GM23338 (cell line): Measurements from ENCODE around the gene MAP3K6. TPM values are rescaled to one million over a fixed set of nuclear protein-coding genes. Genes with fewer than 3 reads are reported as not detected.

Experiments used
- ATAC-seq: fragments of 200-7000 bp; cut with Tn5 transposase; 3 replicates; pipeline ENCODE4 v1.9.1; 2020
- DNase-seq: peaks from one replicate; pipeline ENCODE4 v3.0.0-alpha.2; 2015; ENCODE audit warnings: low spot score
- H2AFZ ChIP-seq: fragments of 200-600 bp; sonication (generic); 2 replicates; pipeline ENCODE4 v1.8.0; 2016; ENCODE audit warnings: antibody characterized with exemption, mild to moderate bottlenecking, moderate library complexity
- H3F3A ChIP-seq: fragments of 200-600 bp; sonication (generic); replicated peaks from 2 replicates; pipeline ENCODE4 v1.8.0; 2017; ENCODE audit warnings: antibody characterized with exemption, mixed run types, low read depth
- H3K27ac ChIP-seq: fragments of 200-600 bp; sonication (generic); 2 replicates; pipeline ENCODE4 v1.6.1; 2016; ENCODE audit warnings: low read depth
- H3K27me3 ChIP-seq: fragments of 200-600 bp; sonication (generic); 2 replicates; pipeline ENCODE4 v1.8.0; 2016; ENCODE audit warnings: mild to moderate bottlenecking, mixed run types, moderate library complexity; ENCODE audit not compliant: insufficient read depth
- H3K36me3 ChIP-seq: fragments of 200-600 bp; sonication (generic); 2 replicates; pipeline ENCODE4 v1.8.0; 2016; ENCODE audit warnings: mild to moderate bottlenecking; ENCODE audit not compliant: insufficient read depth
- H3K4me1 ChIP-seq: fragments of 200-600 bp; sonication (generic); 2 replicates; pipeline ENCODE4 v1.8.0; 2016; ENCODE audit warnings: mild to moderate bottlenecking, moderate library complexity; ENCODE audit not compliant: insufficient read depth
- H3K4me2 ChIP-seq: fragments of 200-600 bp; sonication (generic); 2 replicates; pipeline ENCODE4 v1.7.1; 2017; ENCODE audit warnings: mixed run types
- H3K4me3 ChIP-seq: fragments of 200-600 bp; sonication (generic); 2 replicates; pipeline ENCODE4 v1.6.1; 2016; ENCODE audit warnings: mixed run types
- H3K79me2 ChIP-seq: fragments of 200-600 bp; sonication (generic); replicated peaks from 2 replicates; pipeline ENCODE4 v1.8.0; 2017; ENCODE audit warnings: mild to moderate bottlenecking; ENCODE audit not compliant: insufficient read depth
- H3K9me2 ChIP-seq: fragments of 200-600 bp; sonication (generic); 2 replicates; pipeline ENCODE4 v1.8.0; 2017; ENCODE audit not compliant: insufficient read depth
- H4K20me1 ChIP-seq: fragments of 200-600 bp; sonication (generic); replicated peaks from 2 replicates; pipeline ENCODE4 v1.8.0; 2017; ENCODE audit warnings: mild to moderate bottlenecking; ENCODE audit not compliant: insufficient read depth
- H3K27ac Mint-ChIP-seq: 2 replicates; pipeline ENCODE4 v1.8.0; 2020; ENCODE audit warnings: inconsistent platforms, mild to moderate bottlenecking, moderate library complexity, mixed read lengths
- H3K27me3 Mint-ChIP-seq: 3 replicates; pipeline ENCODE4 v1.8.0; 2022; ENCODE audit warnings: low read depth, mild to moderate bottlenecking, moderate library complexity, mixed read lengths, inconsistent platforms; ENCODE audit not compliant: insufficient read depth, poor library complexity
- H3K36me3 Mint-ChIP-seq: 3 replicates; pipeline ENCODE4 v1.8.0; 2021; ENCODE audit warnings: low read depth, mild to moderate bottlenecking, inconsistent platforms, moderate library complexity, mixed read lengths
- H3K4me1 Mint-ChIP-seq: 3 replicates; pipeline ENCODE4 v1.8.0; 2020; ENCODE audit warnings: mild to moderate bottlenecking, inconsistent platforms, mixed read lengths
- H3K4me3 Mint-ChIP-seq: 3 replicates; pipeline ENCODE4 v1.8.0; 2021; ENCODE audit warnings: moderate library complexity, mild to moderate bottlenecking, inconsistent platforms, mixed read lengths
- H3K9me3 Mint-ChIP-seq: 3 replicates; pipeline ENCODE4 v1.8.0; 2020; ENCODE audit warnings: moderate library complexity, mild to moderate bottlenecking, inconsistent platforms, mixed read lengths
- CREB1 ChIP-seq: fragments of 250-450 bp; sonication (Bioruptor Pico); IDR thresholded peaks from 2 replicates; pipeline ENCODE4 v1.5.0; 2020; ENCODE audit warnings: low read depth, mild to moderate bottlenecking, moderate library complexity
- CTCF ChIP-seq, 2 experiments: fragments of 200-600 bp in 1 of 2; sonication (generic) in 1 of 2; conservative IDR thresholded peaks; 2 replicates each; pipeline versions ENCODE4 v1.5.1 to v1.6.1; 2016 to 2017; ENCODE audit warnings: antibody characterized with exemption in 2 of 2, low read depth in 2 of 2, mild to moderate bottlenecking in 2 of 2, moderate library complexity in 1 of 2
- EZH2 ChIP-seq: fragments of 200-600 bp; sonication (generic); IDR thresholded peaks from one replicate; pipeline ENCODE4 v1.8.0; 2017; ENCODE audit warnings: antibody characterized with exemption, mild to moderate bottlenecking, low read depth; ENCODE audit not compliant: unreplicated experiment
- EZH2phosphoT487 ChIP-seq: fragments of 200-600 bp; sonication (generic); IDR thresholded peaks from one replicate; pipeline ENCODE4 v1.8.1; 2018; ENCODE audit warnings: antibody characterized with exemption; ENCODE audit not compliant: unreplicated experiment
- JUNB ChIP-seq: IDR thresholded peaks from one replicate; pipeline ENCODE4 v1.6.1; 2016; ENCODE audit warnings: antibody characterized with exemption; ENCODE audit not compliant: unreplicated experiment
- NANOG ChIP-seq: IDR thresholded peaks from 2 replicates; pipeline ENCODE4 v1.6.1; 2016; ENCODE audit warnings: antibody characterized with exemption, borderline replicate concordance
- POLR2AphosphoS5 ChIP-seq: IDR thresholded peaks from 2 replicates; pipeline ENCODE4 v1.6.1; 2016; ENCODE audit warnings: antibody characterized with exemption, low read depth
- ZNF114 ChIP-seq: fragments of 250-450 bp; sonication (Bioruptor Pico); IDR thresholded peaks from 2 replicates; pipeline ENCODE4 v1.5.0; 2020; ENCODE audit warnings: mild to moderate bottlenecking, moderate library complexity
- ZNF331 ChIP-seq: fragments of 250-450 bp; sonication (Bioruptor Pico); IDR thresholded peaks from 2 replicates; pipeline ENCODE4 v1.5.0; 2020; ENCODE audit warnings: low read depth, mild to moderate bottlenecking, moderate library complexity
- polyA plus RNA-seq: library from polyadenylated mRNA; unstranded; fragments of >200 nt; fragmentation: Nextera tagmentation; extraction: Ambion mirVana; gene quantifications from 2 replicates; pipeline ENCODE4 v1.2.1, GENCODE V29; 2016
- total RNA-seq: library from RNA; depleted of rRNA; stranded (reverse); fragments of >200 nt; shearing (Covaris generic); gene quantifications from 2 replicates; pipeline ENCODE4 v1.2.3, GENCODE V29; 2014
- TF ChIP-seq, protein P1 (sequence below): IDR thresholded peaks from 2 replicates; pipeline ENCODE4 v1.6.1; 2016; ENCODE audit warnings: antibody characterized with exemption
- TF ChIP-seq, protein P2 (sequence below): fragments of 250-450 bp; sonication (Bioruptor Pico); IDR thresholded peaks from 2 replicates; pipeline ENCODE4 v1.5.0; 2020; ENCODE audit warnings: mild to moderate bottlenecking, moderate library complexity

The MAP3K6 gene
- total and polyA plus RNA-seq, 2 experiments from 2014 or later: 8.2 to 10.6 TPM

GRCh38 chr1:27392096-27392777 lies 25.5 kb upstream of the MAP3K6 start, which contains the start of gene GPR3 (continued):
- TF ChIP-seq, protein P1, sequence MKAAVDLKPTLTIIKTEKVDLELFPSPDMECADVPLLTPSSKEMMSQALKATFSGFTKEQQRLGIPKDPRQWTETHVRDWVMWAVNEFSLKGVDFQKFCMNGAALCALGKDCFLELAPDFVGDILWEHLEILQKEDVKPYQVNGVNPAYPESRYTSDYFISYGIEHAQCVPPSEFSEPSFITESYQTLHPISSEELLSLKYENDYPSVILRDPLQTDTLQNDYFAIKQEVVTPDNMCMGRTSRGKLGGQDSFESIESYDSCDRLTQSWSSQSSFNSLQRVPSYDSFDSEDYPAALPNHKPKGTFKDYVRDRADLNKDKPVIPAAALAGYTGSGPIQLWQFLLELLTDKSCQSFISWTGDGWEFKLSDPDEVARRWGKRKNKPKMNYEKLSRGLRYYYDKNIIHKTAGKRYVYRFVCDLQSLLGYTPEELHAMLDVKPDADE: no peak
- TF ChIP-seq JUNB: no peak
- TF ChIP-seq ZNF331 (CRISPR knock-in tag): no peak
- peak; percentile 46 to 82 for TF ChIP-seq CTCF (conservative IDR thresholded peaks at IDR 0.05; ENCODE audit: low read depth in 2 of 2)
- TF ChIP-seq POLR2AphosphoS5: peak; percentile 32; the same call in 1 of the 2 replicates
- peak; percentile 91 for TF ChIP-seq CREB1

DNA sequence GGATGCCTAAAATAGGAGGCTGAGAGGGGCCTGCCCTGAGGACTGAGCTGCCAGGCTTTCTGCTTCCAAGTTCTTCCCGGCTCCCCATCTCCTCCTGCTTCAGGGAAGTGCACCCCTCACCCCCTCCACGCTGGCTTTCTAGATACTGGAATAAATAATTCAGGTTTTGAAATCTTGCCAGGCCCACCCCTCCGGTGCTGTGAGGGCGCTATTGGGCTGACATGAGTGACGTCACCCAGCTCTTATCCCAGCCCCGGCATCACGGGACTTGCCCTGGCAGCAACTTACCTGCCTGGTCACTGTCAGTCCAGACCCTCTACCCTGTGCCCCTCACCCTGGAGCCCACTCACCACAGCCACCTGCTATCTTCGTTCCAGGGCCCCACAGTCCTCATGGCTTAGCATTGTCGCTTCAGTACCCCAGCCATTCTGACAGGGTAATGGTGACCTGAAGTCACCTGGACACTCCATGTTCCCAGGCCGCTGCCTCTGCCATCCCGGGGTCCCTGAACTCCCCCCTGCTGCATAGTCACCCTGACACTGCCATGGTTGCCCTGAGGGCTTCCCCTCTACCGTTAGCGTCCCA lies 24.8 kb upstream of the MAP3K6 start:
- Mint-ChIP-seq H3K4me1 (peaks cover 26% of the 10 kb centered on the region), H3K27me3 (peaks cover 33% of the 10 kb centered on the region), H3K4me3 (peak overlapping the region; percentile 92), H3K36me3 (peaks cover 5% of the 10 kb centered on the region; the same call in 1 of the 3 replicates), H3K9me3 (peaks cover 3% of the 10 kb centered on the region; the same call in 2 of the 3 replicates), H3K27ac (peak overlapping the region; percentile 82; the same call in 1 of the 2 replicates)
- Histone ChIP-seq H4K20me1 (no peaks in the 10 kb centered on the region), H3K36me3 (no peaks in the 10 kb centered on the region), H3K4me3 (peak overlapping the region; percentile 94), H3K4me2 (peak overlapping the region; percentile 89), H3K4me1 (peaks cover 11% of the 10 kb centered on the region), H3K27ac (no peak overlapping the region), H3K79me2 (no peaks in the 10 kb centered on the region), H3K27me3 (no peaks in the 10 kb centered on the region), H3K9me2 (no peaks in the 10 kb centered on the region), H2AFZ (peak overlapping the region; percentile 96), H3F3A (peaks cover 5% of the 10 kb centered on the region; the same call in 1 of the 2 replicates)
- ATAC-seq (peak; percentile 45), DNase-seq (peak; percentile 90)
- TF ChIP-seq, protein P2, sequence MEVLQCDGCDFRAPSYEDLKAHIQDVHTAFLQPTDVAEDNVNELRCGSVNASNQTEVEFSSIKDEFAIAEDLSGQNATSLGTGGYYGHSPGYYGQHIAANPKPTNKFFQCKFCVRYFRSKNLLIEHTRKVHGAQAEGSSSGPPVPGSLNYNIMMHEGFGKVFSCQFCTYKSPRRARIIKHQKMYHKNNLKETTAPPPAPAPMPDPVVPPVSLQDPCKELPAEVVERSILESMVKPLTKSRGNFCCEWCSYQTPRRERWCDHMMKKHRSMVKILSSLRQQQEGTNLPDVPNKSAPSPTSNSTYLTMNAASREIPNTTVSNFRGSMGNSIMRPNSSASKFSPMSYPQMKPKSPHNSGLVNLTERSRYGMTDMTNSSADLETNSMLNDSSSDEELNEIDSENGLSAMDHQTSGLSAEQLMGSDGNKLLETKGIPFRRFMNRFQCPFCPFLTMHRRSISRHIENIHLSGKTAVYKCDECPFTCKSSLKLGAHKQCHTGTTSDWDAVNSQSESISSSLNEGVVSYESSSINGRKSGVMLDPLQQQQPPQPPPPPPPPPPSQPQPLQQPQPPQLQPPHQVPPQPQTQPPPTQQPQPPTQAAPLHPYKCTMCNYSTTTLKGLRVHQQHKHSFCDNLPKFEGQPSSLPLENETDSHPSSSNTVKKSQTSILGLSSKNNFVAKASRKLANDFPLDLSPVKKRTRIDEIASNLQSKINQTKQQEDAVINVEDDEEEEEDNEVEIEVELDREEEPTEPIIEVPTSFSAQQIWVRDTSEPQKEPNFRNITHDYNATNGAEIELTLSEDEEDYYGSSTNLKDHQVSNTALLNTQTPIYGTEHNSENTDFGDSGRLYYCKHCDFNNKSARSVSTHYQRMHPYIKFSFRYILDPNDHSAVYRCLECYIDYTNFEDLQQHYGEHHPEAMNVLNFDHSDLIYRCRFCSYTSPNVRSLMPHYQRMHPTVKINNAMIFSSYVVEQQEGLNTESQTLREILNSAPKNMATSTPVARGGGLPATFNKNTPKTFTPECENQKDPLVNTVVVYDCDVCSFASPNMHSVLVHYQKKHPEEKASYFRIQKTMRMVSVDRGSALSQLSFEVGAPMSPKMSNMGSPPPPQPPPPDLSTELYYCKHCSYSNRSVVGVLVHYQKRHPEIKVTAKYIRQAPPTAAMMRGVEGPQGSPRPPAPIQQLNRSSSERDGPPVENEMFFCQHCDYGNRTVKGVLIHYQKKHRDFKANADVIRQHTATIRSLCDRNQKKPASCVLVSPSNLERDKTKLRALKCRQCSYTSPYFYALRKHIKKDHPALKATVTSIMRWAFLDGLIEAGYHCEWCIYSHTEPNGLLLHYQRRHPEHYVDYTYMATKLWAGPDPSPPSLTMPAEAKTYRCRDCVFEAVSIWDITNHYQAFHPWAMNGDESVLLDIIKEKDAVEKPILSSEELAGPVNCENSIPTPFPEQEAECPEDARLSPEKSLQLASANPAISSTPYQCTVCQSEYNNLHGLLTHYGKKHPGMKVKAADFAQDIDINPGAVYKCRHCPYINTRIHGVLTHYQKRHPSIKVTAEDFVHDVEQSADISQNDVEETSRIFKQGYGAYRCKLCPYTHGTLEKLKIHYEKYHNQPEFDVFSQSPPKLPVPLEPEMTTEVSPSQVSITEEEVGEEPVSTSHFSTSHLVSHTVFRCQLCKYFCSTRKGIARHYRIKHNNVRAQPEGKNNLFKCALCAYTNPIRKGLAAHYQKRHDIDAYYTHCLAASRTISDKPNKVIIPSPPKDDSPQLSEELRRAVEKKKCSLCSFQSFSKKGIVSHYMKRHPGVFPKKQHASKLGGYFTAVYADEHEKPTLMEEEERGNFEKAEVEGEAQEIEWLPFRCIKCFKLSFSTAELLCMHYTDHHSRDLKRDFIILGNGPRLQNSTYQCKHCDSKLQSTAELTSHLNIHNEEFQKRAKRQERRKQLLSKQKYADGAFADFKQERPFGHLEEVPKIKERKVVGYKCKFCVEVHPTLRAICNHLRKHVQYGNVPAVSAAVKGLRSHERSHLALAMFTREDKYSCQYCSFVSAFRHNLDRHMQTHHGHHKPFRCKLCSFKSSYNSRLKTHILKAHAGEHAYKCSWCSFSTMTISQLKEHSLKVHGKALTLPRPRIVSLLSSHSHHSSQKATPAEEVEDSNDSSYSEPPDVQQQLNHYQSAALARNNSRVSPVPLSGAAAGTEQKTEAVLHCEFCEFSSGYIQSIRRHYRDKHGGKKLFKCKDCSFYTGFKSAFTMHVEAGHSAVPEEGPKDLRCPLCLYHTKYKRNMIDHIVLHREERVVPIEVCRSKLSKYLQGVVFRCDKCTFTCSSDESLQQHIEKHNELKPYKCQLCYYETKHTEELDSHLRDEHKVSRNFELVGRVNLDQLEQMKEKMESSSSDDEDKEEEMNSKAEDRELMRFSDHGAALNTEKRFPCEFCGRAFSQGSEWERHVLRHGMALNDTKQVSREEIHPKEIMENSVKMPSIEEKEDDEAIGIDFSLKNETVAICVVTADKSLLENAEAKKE (CRISPR knock-in tag): no peak
- TF ChIP-seq NANOG: no peak
- TF ChIP-seq POLR2AphosphoS5: 0 out of 2 replicates have a peak, but pooled peaks have one; percentile 10
- TF ChIP-seq, protein P1: no peak
- no peak for TF ChIP-seq ZNF114 (CRISPR knock-in tag)
- TF ChIP-seq ZNF331 (CRISPR knock-in tag): no peak
- TF ChIP-seq EZH2phosphoT487: no peak
- TF ChIP-seq EZH2: no peak
- TF ChIP-seq JUNB: no peak
